ENCODE results near the gene ARID1A. TPM values are rescaled to one million over a fixed set of nuclear protein-coding genes. Genes with fewer than 3 reads are reported as not detected.

ARID1A gene
- total and polyA plus RNA-seq, 2 donors (not counting 1 experiment from before 2014, with no cell fraction given) = 12.9 to 16.0 TPM

DNA sequence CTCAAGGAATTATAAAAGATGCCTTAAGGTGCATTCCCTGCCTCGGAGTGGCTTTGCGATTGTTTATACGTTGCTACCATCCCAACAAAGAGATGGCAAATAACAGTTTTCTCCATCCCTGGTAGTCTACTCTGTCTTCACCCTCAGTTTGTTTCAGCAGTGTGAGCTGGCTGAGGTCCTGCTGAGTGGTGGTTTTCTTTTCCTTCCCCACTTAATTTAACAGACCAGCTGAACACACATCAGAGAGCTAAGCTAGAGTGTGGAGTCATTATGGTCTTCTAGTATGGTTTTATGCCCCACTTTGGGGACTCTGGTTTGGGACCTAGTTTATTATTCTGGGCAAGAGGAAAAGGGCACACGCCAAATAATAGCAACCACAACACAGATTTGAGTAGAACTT is 94.1 kb downstream of the ARID1A start:
- H3K4me2 ChIP-seq (ENCODE audit: extremely low read depth, insufficient read depth, low read length) = no peak overlapping the region
- DNase-seq (ENCODE audit: low read depth in 2 of 2) = no peak
- H3K36me3 ChIP-seq (ENCODE audit: control insufficient read depth, insufficient read depth, low read length) = peaks cover 3% of the 10 kb centered on the region
- TF ChIP-seq, protein P1, sequence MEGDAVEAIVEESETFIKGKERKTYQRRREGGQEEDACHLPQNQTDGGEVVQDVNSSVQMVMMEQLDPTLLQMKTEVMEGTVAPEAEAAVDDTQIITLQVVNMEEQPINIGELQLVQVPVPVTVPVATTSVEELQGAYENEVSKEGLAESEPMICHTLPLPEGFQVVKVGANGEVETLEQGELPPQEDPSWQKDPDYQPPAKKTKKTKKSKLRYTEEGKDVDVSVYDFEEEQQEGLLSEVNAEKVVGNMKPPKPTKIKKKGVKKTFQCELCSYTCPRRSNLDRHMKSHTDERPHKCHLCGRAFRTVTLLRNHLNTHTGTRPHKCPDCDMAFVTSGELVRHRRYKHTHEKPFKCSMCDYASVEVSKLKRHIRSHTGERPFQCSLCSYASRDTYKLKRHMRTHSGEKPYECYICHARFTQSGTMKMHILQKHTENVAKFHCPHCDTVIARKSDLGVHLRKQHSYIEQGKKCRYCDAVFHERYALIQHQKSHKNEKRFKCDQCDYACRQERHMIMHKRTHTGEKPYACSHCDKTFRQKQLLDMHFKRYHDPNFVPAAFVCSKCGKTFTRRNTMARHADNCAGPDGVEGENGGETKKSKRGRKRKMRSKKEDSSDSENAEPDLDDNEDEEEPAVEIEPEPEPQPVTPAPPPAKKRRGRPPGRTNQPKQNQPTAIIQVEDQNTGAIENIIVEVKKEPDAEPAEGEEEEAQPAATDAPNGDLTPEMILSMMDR (conservative IDR thresholded peaks at IDR 0.05 in 1 of 2, IDR thresholded peaks at IDR 0.05 in 1 of 2; ENCODE audit: low read depth in 1 of 2, low read length in 2 of 2) = no peak
- TF ChIP-seq EZH2 (IDR thresholded peaks at IDR 0.05; ENCODE audit: low read length, missing control alignments) = no peak
- H3K4me3 ChIP-seq (replicated peaks in 1 of 4; ENCODE audit: control extremely low read depth in 1 of 4, insufficient read depth in 1 of 4, low read depth in 3 of 4, low read length in 4 of 4) = no peak overlapping the region
- peaks cover 25% of the 10 kb centered on the region for H3K4me1 ChIP-seq (ENCODE audit: control insufficient read depth, extremely low read depth, insufficient read depth, low read length)
- H3K27me3 ChIP-seq (ENCODE audit: control insufficient read depth, insufficient read depth, low read length) = no peaks in the 10 kb centered on the region
- no peaks in the 10 kb centered on the region for H3K9me3 ChIP-seq (ENCODE audit: control insufficient read depth, insufficient read depth, low read depth, low read length)
- H2AFZ ChIP-seq (ENCODE audit: low read length) = no peak overlapping the region
- peaks cover 2% of the 10 kb centered on the region for H3K79me2 ChIP-seq (ENCODE audit: control insufficient read depth, insufficient read depth, low read length)
- no peak overlapping the region for H3K27ac ChIP-seq (ENCODE audit: insufficient read depth, low read length)
- H3K9ac ChIP-seq (ENCODE audit: insufficient read depth, low read length) = no peak overlapping the region
- H4K20me1 ChIP-seq (ENCODE audit: control insufficient read depth, extremely low read depth, insufficient read depth, low read length) = no peaks in the 10 kb centered on the region

DNA sequence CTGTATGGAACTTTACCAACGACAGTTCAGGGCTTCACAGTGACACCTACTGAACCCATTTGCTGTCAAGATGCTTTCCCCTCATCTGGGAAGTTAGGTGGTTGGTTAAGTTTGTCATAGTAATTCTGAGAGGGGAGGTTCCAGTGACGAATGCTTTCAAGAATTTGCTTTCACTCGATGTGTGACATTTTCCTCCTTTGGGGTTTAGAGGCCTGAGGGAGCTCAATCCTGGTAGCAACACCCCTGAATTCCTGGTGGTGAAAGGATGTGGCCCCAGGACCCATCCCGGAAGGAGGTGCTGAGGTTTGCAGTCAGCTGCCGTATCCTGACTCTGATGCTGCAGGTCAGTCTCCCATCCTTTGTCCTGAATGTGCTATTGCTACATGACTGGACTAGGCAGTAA is 94.7 kb downstream of the ARID1A start:
- H2AFZ ChIP-seq (ENCODE audit: low read length) = no peak overlapping the region
- no peak overlapping the region for H3K4me2 ChIP-seq (ENCODE audit: extremely low read depth, insufficient read depth, low read length)
- no peak overlapping the region for H3K4me3 ChIP-seq (replicated peaks in 1 of 4; ENCODE audit: control extremely low read depth in 1 of 4, insufficient read depth in 1 of 4, low read depth in 3 of 4, low read length in 4 of 4)
- H3K36me3 ChIP-seq (ENCODE audit: control insufficient read depth, insufficient read depth, low read length) = peaks cover 5% of the 10 kb centered on the region
- no peaks in the 10 kb centered on the region for H4K20me1 ChIP-seq (ENCODE audit: control insufficient read depth, extremely low read depth, insufficient read depth, low read length)
- TF ChIP-seq, protein P1 (conservative IDR thresholded peaks at IDR 0.05 in 1 of 2, IDR thresholded peaks at IDR 0.05 in 1 of 2; ENCODE audit: low read depth in 1 of 2, low read length in 2 of 2) = no peak
- no peak for TF ChIP-seq EZH2 (IDR thresholded peaks at IDR 0.05; ENCODE audit: low read length, missing control alignments)
- peaks cover 2% of the 10 kb centered on the region for H3K79me2 ChIP-seq (ENCODE audit: control insufficient read depth, insufficient read depth, low read length)
- H3K4me1 ChIP-seq (ENCODE audit: control insufficient read depth, extremely low read depth, insufficient read depth, low read length) = peaks cover 25% of the 10 kb centered on the region
- H3K27me3 ChIP-seq (ENCODE audit: control insufficient read depth, insufficient read depth, low read length) = no peaks in the 10 kb centered on the region
- no peak for DNase-seq (ENCODE audit: low read depth in 2 of 2)
- no peaks in the 10 kb centered on the region for H3K9me3 ChIP-seq (ENCODE audit: control insufficient read depth, insufficient read depth, low read depth, low read length)
- H3K27ac ChIP-seq (ENCODE audit: insufficient read depth, low read length) = no peak overlapping the region
- no peak overlapping the region for H3K9ac ChIP-seq (ENCODE audit: insufficient read depth, low read length)

DNA sequence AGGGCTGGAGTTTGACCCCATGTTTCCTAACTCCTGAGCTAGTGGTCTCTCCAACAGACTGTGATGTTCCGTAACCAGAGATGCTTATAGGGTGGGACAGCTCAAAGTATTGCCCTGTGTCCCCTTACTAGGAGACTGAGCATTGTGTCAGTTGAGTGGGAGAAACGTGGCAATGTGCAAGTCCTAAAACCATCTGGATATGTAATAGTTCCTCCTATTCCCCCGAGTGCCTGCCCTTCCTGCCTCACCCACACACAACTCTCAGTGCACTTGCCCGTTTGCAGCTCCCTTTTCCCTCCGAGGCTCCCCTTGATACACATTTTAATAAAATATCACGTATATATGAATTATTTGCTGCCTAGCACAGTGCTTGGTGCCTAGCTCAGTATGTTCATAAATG is 95.3 kb downstream of the ARID1A start:
- Histone ChIP-seq H2AFZ (ENCODE audit: low read length) (no peak overlapping the region), H3K79me2 (ENCODE audit: control insufficient read depth, insufficient read depth, low read length) (peaks cover 2% of the 10 kb centered on the region), H3K27me3 (ENCODE audit: control insufficient read depth, insufficient read depth, low read length) (no peaks in the 10 kb centered on the region), H3K4me3 (replicated peaks in 1 of 4; ENCODE audit: control extremely low read depth in 1 of 4, insufficient read depth in 1 of 4, low read depth in 3 of 4, low read length in 4 of 4) (no peak overlapping the region), H3K4me1 (ENCODE audit: control insufficient read depth, extremely low read depth, insufficient read depth, low read length) (peaks cover 22% of the 10 kb centered on the region), H3K27ac (ENCODE audit: insufficient read depth, low read length) (no peak overlapping the region), H4K20me1 (ENCODE audit: control insufficient read depth, extremely low read depth, insufficient read depth, low read length) (no peaks in the 10 kb centered on the region), H3K36me3 (ENCODE audit: control insufficient read depth, insufficient read depth, low read length) (peaks cover 5% of the 10 kb centered on the region), H3K4me2 (ENCODE audit: extremely low read depth, insufficient read depth, low read length) (no peak overlapping the region), H3K9ac (ENCODE audit: insufficient read depth, low read length) (no peak overlapping the region), H3K9me3 (ENCODE audit: control insufficient read depth, insufficient read depth, low read depth, low read length) (no peaks in the 10 kb centered on the region)
- TF ChIP-seq EZH2 (IDR thresholded peaks at IDR 0.05; ENCODE audit: low read length, missing control alignments) = no peak
- TF ChIP-seq, protein P1 (conservative IDR thresholded peaks at IDR 0.05 in 1 of 2, IDR thresholded peaks at IDR 0.05 in 1 of 2; ENCODE audit: low read depth in 1 of 2, low read length in 2 of 2) = no peak
- no peak for DNase-seq (ENCODE audit: low read depth in 2 of 2)
